Large intestine (tissue), 12 donors: ENCODE data around the gene PHOX2A. TPM values are rescaled to one million over a fixed set of nuclear protein-coding genes. Genes with fewer than 3 reads are reported as not detected.
"Not testable (repeated sequence)": the region's sequence is repeated elsewhere in the genome, so short reads cannot be mapped to it uniquely, and the experiment has no call there.

Experiments used
- DNase-seq, 2 donors: peaks; one replicate each; pipeline versions ENCODE4 v3.0.0 to v3.0.0-alpha.2; 2013
- H3K27ac ChIP-seq: one replicate; pipeline ENCODE4 v1.5.1; 2013; ENCODE audit warnings: low read length
- H3K27me3 ChIP-seq: 2 replicates; pipeline ENCODE4 v1.6.1; 2013; ENCODE audit warnings: low read length; ENCODE audit not compliant: control insufficient read depth, insufficient read depth
- H3K36me3 ChIP-seq: 2 replicates; pipeline ENCODE4 v1.6.1; 2013; ENCODE audit warnings: low read length; ENCODE audit not compliant: control insufficient read depth, insufficient read depth
- H3K4me1 ChIP-seq: one replicate; pipeline ENCODE4 v1.6.1; 2013; ENCODE audit warnings: low read length; ENCODE audit not compliant: control insufficient read depth, insufficient read depth
- H3K4me3 ChIP-seq: one replicate; pipeline ENCODE4 v1.5.1; 2013; ENCODE audit warnings: low read length
- H3K9me3 ChIP-seq: one replicate; pipeline ENCODE4 v1.6.1; 2013; ENCODE audit warnings: mild to moderate bottlenecking, low read depth, low read length, moderate library complexity; ENCODE audit not compliant: control insufficient read depth
- WGBS: methylation state at CpG from one replicate; pipeline ENCODE4 v1.1.5; 2013; ENCODE audit warnings: low lambda C conversion rate; ENCODE audit not compliant: insufficient coverage; 5-methylcytosine and 5-hydroxymethylcytosine counted together
- long read RNA-seq, 11 donors: transcript quantifications; one replicate each; lab custom pipeline, GENCODE V29; 2026
- polyA plus RNA-seq: library from polyadenylated mRNA; unstranded; fragments of 120-200 nt; gene quantifications from one replicate; pipeline ENCODE4 v1.2.1, GENCODE V29; 2013

The PHOX2A gene
- 8.3 TPM for polyA plus RNA-seq
- long read RNA-seq, donor 1, partial matches to known transcripts = 0 of 4 reads
- long read RNA-seq, donor 1, other reads (novel, unspliced or antisense) = 0 of 4 reads
- long read RNA-seq, donor 2, partial matches to known transcripts = 75 of 79 reads
- long read RNA-seq, donor 2, other reads (novel, unspliced or antisense) = 0 of 79 reads
- long read RNA-seq, donor 3 = 0 reads
- long read RNA-seq, donor 4 = 0 reads
- long read RNA-seq, donor 5, transcript PHOX2A-201 (3 exons, 1,699 nt) = major isoform, 7 of 27 reads
- long read RNA-seq, donor 5, partial matches to known transcripts = 20 of 27 reads
- long read RNA-seq, donor 5, other reads (novel, unspliced or antisense) = 0 of 27 reads
- long read RNA-seq, donor 6, transcript PHOX2A-201 (3 exons, 1,699 nt) = major isoform, 5 of 5 reads
- long read RNA-seq, donor 6, partial matches to known transcripts = 0 of 5 reads
- long read RNA-seq, donor 6, other reads (novel, unspliced or antisense) = 0 of 5 reads
- long read RNA-seq, donor 7, transcript PHOX2A-201 (3 exons, 1,699 nt) = major isoform, 8 of 8 reads
- long read RNA-seq, donor 7, partial matches to known transcripts = 0 of 8 reads
- long read RNA-seq, donor 7, other reads (novel, unspliced or antisense) = 0 of 8 reads
- long read RNA-seq, donor 8, transcript PHOX2A-201 (3 exons, 1,699 nt) = major isoform, 7 of 31 reads
- long read RNA-seq, donor 8, partial matches to known transcripts = 24 of 31 reads
- long read RNA-seq, donor 8, other reads (novel, unspliced or antisense) = 0 of 31 reads
- long read RNA-seq, donor 9, transcript PHOX2A-201 (3 exons, 1,699 nt) = major isoform, 6 of 6 reads
- long read RNA-seq, donor 9, partial matches to known transcripts = 0 of 6 reads
- long read RNA-seq, donor 9, other reads (novel, unspliced or antisense) = 0 of 6 reads
- long read RNA-seq, donor 10, partial matches to known transcripts = 0 of 1 reads
- long read RNA-seq, donor 10, other reads (novel, unspliced or antisense) = 0 of 1 reads
- long read RNA-seq, donor 11, transcript PHOX2A-201 (3 exons, 1,699 nt) = major isoform, 5 of 5 reads
- long read RNA-seq, donor 11, partial matches to known transcripts = 0 of 5 reads
- long read RNA-seq, donor 11, other reads (novel, unspliced or antisense) = 0 of 5 reads

DNA sequence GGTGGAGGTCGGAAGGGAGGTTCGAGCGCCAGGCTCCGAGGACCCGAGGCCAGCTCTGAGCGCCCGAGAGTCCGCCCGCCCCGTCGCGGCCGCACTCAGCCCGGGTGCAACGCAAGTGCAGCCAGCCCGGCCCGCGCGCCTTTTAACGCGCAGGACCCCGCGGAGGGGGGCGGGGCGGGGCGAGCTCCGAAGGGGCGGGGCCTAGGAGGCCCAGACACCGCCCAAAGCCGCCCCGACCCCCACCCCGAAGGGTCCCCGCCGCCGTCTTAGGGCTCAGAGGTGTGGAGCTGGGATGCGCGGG is at the start of gene PHOX2A:
PHOX2A (minus strand) TSS at position 117 of the 301 bp plus-strand sequence. CDS start 172 bp downstream, outside the sequence.
- Histone ChIP-seq H3K36me3 (no peaks in the 10 kb centered on the region), H3K9me3 (no peaks in the 10 kb centered on the region), H3K4me3 (peak within 1 kb of the TSS; percentile 13), H3K27ac (no peak within 1 kb of the TSS), H3K4me1 (peaks cover 21% of the 10 kb centered on the region), H3K27me3 (peaks cover 95% of the 10 kb centered on the region)
- WGBS = no CpG with 5 or more reads among the region's 37 CpGs
- no peak for DNase-seq

DNA sequence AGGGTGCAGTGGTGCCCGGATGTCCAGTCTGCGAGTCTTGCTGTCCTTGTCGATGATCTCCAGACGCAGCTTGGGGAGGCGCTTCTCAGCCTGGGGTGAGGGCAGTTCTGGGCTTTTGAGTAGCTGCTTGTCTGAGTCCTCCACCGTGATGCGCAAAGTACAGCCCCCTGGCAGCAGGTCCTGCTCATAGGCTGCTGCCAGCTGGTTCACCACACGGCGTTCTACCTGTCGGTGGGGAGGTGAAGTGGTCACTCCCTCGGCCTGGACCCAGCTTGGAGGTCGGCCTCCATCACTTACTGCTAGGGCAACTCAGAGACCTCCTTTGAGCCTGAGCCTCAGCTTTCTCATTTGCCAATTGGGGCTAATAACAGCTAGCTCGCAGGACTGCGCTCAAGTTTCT is 49.4 kb upstream of the PHOX2A start:
- Histone ChIP-seq H3K4me3 (no peak overlapping the region), H3K27me3 (no peaks in the 10 kb centered on the region), H3K4me1 (no peaks in the 10 kb centered on the region), H3K27ac (no peak overlapping the region), H3K36me3 (peaks cover 14% of the 10 kb centered on the region), H3K9me3 (no peaks in the 10 kb centered on the region)
- no peak for DNase-seq
- WGBS = no CpG with 5 or more reads among the region's 14 CpGs

DNA sequence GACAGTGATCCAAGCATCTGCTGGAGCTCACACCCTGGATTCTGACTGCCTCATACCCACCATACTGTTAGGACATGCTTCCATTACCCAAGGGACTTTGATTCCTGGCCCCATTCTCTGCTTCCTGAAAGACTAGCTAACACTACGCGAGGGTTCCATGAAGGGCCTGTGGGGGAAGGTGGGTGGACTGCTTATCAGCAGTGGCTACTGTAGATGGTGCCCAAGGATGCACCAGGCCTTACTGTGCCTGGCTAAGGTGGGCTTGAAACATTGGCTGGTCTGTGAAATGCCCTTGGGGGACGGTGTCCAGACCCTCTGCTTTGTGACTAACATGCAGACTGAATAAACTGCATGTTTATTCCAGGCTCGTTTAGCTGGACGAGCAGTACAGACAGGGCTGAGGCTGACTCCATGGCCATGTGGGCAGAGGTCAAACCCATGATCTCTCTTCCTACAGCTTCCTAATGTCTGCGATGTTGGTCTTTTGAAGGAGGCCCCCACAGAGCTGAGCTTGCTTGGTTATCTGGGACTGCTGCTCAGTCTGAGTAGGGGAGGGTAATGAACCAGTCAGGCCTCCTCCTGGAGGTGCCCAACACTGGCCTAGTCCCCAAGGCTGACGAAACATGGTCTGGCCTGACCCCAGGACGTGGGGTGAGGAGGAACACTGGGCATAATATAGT is 48.3 kb upstream of the PHOX2A start:
- peaks cover 14% of the 10 kb centered on the region for H3K36me3 ChIP-seq
- no peak for DNase-seq
- no peak overlapping the region for H3K4me3 ChIP-seq
- H3K4me1 ChIP-seq = no peaks in the 10 kb centered on the region
- no CpG with 5 or more reads among the region's 8 CpGs for WGBS
- no peaks in the 10 kb centered on the region for H3K27me3 ChIP-seq
- H3K9me3 ChIP-seq = no peaks in the 10 kb centered on the region
- H3K27ac ChIP-seq = no peak overlapping the region

DNA sequence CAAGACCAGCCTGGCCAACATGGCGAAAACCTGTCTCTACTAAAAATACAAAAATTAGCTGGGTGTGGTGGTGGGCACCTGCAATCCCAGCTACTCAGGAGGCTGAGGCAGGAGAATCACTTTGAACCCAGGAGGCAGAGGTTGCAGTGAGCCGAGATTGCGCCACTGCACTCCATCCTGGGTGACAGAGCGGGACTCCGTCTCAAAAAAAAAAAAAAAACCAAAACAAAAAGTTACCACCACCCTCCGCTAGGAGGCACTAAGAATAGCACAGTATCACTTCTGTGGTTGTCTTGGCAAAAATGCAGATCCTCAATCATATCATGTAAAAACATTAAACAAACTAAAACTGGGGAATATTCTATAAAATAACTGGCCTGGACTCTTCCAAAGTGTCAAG is 46.8 kb upstream of the PHOX2A start:
- H3K27me3 ChIP-seq, H3K9me3 ChIP-seq, H3K36me3 ChIP-seq, H3K4me1 ChIP-seq, DNase-seq, H3K4me3 ChIP-seq, H3K27ac ChIP-seq: not testable (repeated sequence)
- no CpG with 5 or more reads among the region's 6 CpGs for WGBS

DNA sequence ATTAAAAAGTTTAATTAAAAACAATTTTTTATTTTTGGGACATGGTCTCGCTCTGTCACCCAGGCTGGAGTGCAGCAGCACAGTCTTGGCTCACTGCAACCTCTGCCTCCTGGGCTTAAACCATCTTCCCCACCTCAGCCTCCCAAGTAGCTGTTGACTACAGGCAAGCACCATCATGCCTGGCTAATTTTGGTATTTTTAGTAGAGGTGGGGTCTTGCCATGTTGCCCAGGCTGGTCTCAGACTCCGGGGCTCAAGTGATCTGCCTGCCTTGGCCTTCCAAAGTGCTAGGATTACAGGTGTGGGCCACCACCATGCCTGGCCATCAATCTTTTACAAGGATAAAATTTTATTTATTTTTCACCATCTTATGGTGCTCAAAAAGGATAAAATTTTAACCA is 43.3 kb upstream of the PHOX2A start:
- no peaks in the 10 kb centered on the region for H3K9me3 ChIP-seq
- no peak overlapping the region for H3K27ac ChIP-seq
- H3K27me3 ChIP-seq = peaks cover 2% of the 10 kb centered on the region
- no peak for DNase-seq
- no peaks in the 10 kb centered on the region for H3K4me1 ChIP-seq
- no CpG with 5 or more reads among the region's 2 CpGs for WGBS
- no peaks in the 10 kb centered on the region for H3K36me3 ChIP-seq
- no peak overlapping the region for H3K4me3 ChIP-seq

DNA sequence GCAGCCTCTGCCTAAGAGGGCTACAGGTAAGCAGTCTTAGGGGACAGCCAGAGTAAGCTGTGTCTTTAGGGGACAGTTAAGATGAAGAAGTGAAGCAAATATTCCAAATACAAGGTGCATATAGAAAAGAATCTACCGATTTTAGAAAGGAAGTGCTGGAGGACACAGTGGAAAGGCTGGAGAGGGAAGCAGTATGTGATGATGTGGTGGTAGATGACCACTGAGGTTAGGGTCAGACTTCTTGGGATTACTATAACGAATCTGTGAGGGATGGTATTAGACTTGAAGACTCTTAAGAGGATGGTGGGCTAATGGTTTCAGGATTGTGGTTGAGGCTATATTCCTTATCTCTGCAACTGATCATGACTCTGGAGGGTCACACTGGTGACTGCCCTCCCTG is 40.0 kb upstream of the PHOX2A start:
- no peaks in the 10 kb centered on the region for H3K9me3 ChIP-seq

DNA sequence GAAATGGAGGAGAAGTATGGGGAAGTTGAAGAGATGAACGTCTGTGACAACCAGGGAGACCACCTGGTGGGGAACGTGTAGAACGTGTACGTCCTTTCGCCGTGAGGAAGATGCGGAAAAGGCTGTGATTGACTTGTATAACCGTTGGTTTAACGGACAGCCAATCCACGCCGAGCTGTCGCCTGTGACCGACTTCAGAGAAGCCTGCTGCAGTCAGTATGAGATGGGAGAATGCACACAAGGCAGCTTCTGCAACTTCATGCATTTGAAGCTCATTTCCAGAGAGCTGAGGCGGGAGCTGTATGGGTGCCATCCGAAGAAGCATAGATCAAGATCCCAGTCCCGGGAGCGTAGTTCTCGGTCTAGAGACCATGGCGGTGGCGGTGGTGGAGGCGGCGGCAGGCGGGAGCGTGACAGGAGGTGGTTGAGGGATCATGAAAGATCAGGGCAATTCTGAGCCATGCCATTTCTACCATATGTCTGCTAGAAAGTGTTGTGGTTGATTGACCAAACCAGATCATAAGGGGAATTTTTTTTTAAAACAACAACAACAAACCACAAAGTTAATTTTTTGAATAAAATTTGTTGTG is 36.8 kb upstream of the PHOX2A start:
- H3K27me3 ChIP-seq = peaks cover 2% of the 10 kb centered on the region
- 100% methylated on average over 1 of the region's 24 CpGs for WGBS
- H3K27ac ChIP-seq = no peak overlapping the region
- H3K9me3 ChIP-seq = no peaks in the 10 kb centered on the region
- no peak for DNase-seq
- no peak overlapping the region for H3K4me3 ChIP-seq
- H3K4me1 ChIP-seq = no peaks in the 10 kb centered on the region
- no peaks in the 10 kb centered on the region for H3K36me3 ChIP-seq

More for the DNA sequence above, 40.0 kb upstream of the PHOX2A start:
- 80% methylated on average over 1 of the region's 2 CpGs for WGBS
- Histone ChIP-seq H3K4me1 (no peaks in the 10 kb centered on the region), H3K4me3 (no peak overlapping the region), H3K27me3 (peaks cover 2% of the 10 kb centered on the region), H3K36me3 (no peaks in the 10 kb centered on the region), H3K27ac (no peak overlapping the region)
- no peak for DNase-seq

DNA sequence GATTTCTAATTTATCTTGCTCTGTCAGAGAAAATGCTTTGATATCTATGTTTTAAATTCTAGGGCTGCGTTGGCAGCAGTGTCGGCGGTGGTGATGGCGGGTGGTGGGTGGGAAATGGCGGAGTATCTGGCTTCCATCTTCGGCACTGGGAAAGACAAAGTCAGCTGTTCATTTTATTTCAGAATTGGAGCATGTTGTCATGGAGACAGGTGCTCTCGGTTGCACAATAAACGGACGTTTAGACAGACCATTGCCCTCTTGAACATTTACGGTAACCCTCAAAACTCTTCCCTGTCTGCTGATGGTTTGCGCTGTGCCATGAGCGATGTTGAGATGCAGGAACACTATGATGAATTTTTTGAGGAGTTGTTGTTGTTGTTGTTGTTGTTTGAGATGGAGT is 36.1 kb upstream of the PHOX2A start:
- Histone ChIP-seq H3K36me3 (no peaks in the 10 kb centered on the region), H3K27ac (no peak overlapping the region), H3K27me3 (peaks cover 2% of the 10 kb centered on the region), H3K9me3 (no peaks in the 10 kb centered on the region), H3K4me3 (no peak overlapping the region), H3K4me1 (no peaks in the 10 kb centered on the region)
- DNase-seq = no peak
- WGBS = 97% methylated on average over 6 of the region's 12 CpGs

DNA sequence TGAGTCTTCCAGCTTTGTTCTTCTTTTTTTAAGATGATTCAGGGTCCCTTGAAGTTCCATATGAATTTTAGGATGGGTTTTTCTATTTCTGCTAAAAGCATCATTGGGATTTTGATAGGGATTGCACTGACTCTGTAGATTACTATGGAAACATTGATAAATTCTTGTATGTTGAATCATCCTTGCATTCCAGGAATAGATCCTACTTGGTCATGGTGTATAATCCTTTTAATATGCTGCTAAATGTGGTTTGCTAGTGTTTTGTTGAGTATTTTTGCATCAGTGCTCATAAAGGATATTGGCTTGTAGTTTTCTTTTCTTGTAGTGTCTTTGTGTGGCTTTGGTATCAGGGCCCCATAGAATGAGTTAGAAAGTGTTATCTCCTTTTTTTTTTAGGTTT is 34.9 kb upstream of the PHOX2A start:
- Histone ChIP-seq H3K27me3 (peaks cover 2% of the 10 kb centered on the region), H3K27ac (no peak overlapping the region), H3K4me3 (no peak overlapping the region), H3K9me3 (no peaks in the 10 kb centered on the region), H3K4me1 (no peaks in the 10 kb centered on the region), H3K36me3 (no peaks in the 10 kb centered on the region)
- DNase-seq = no peak

DNA sequence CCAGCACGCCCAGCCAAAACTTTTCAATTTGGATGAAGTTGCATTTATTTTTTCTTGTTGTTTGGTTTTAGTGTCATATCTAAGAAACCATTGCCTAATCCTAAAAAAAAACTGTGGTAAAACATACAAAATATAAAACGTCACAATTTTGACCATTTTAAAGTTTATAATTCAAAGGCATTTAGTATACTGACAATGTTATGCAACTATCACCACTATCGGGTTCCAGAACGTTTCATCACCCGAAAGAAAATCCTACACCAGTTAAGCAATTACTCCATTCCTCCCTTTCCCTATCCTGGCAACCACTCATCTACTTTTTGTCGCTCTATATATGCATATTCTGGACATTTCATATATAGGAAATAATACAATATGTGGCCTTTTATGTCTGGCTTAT is 30.5 kb upstream of the PHOX2A start:
- H3K27me3 ChIP-seq = no peaks in the 10 kb centered on the region
- no peak overlapping the region for H3K27ac ChIP-seq
- WGBS = 100% methylated on average over 5 of the region's 6 CpGs
- no peak overlapping the region for H3K4me3 ChIP-seq
- no peaks in the 10 kb centered on the region for H3K36me3 ChIP-seq
- H3K9me3 ChIP-seq = no peaks in the 10 kb centered on the region
- no peaks in the 10 kb centered on the region for H3K4me1 ChIP-seq
- DNase-seq = no peak
